ENCODE measurements around the gene HNRNPC.
"Not testable (repeated sequence)": the region's sequence is repeated elsewhere in the genome, so short reads cannot be mapped to it uniquely, and the experiment has no call there.

Gene HNRNPC

GRCh38 chr14:21279783-21280182 lies 10.5 kb upstream of the HNRNPC start, which contains the start of gene RPGRIP1:
RPGRIP1 (plus strand) TSS chr14:21280083; CDS start chr14:21287977, 7,894 bp downstream.
- Histone ChIP-seq H3K27me3 (ENCODE audit: insufficient read depth, low read length, poor library complexity) (no peaks in the 10 kb centered on the region), H3K27ac (ENCODE audit: low read length) (no peak within 1 kb of the TSS), H4K20me1 (ENCODE audit: insufficient read depth, low read length) (no peaks in the 10 kb centered on the region), H2AFZ (ENCODE audit: low read depth, low read length) (no peak within 1 kb of the TSS), H3K4me3 (ENCODE audit: low read depth in 1 of 2, low read length in 2 of 2) (no peak within 1 kb of the TSS), H3K9ac (ENCODE audit: low read depth, low read length) (no peak within 1 kb of the TSS), H3K36me3 (ENCODE audit: insufficient read depth, low read length) (no peaks in the 10 kb centered on the region), H3K4me1 (ENCODE audit: insufficient read depth, low read length) (peaks cover 21% of the 10 kb centered on the region), H3K9me3 (ENCODE audit: insufficient read depth, low read length, severe bottlenecking) (no peaks in the 10 kb centered on the region), H3K79me2 (ENCODE audit: insufficient read depth, low read length) (no peaks in the 10 kb centered on the region), H3K4me2 (ENCODE audit: insufficient read depth, low read length) (no peak within 1 kb of the TSS)
- ATAC-seq (ENCODE audit: insufficient read depth, low read depth), result no peak
- TF ChIP-seq CTCF (IDR thresholded peaks at IDR 0.05; ENCODE audit: borderline replicate concordance, extremely low read depth, low read length, poor library complexity, severe bottlenecking) (no peak), EZH2 (IDR thresholded peaks at IDR 0.05; ENCODE audit: borderline replicate concordance, low read depth, low read length, severe bottlenecking) (no peak)
- no peak for DNase-seq

- Histone ChIP-seq H3K4me3 (ENCODE audit: low read depth in 1 of 2, low read length in 2 of 2) (no peak overlapping the region), H3K79me2 (ENCODE audit: insufficient read depth, low read length) (no peaks in the 10 kb centered on the region), H3K9me3 (ENCODE audit: insufficient read depth, low read length, severe bottlenecking) (no peaks in the 10 kb centered on the region), H3K4me2 (ENCODE audit: insufficient read depth, low read length) (no peak overlapping the region), H3K4me1 (ENCODE audit: insufficient read depth, low read length) (peaks cover 26% of the 10 kb centered on the region), H3K36me3 (ENCODE audit: insufficient read depth, low read length) (no peaks in the 10 kb centered on the region), H3K9ac (ENCODE audit: low read depth, low read length) (no peak overlapping the region), H3K27ac (ENCODE audit: low read length) (no peak overlapping the region), H4K20me1 (ENCODE audit: insufficient read depth, low read length) (no peaks in the 10 kb centered on the region), H3K27me3 (ENCODE audit: insufficient read depth, low read length, poor library complexity) (no peaks in the 10 kb centered on the region), H2AFZ (ENCODE audit: low read depth, low read length) (no peak overlapping the region)
- no peak for DNase-seq
- TF ChIP-seq CTCF (IDR thresholded peaks at IDR 0.05; ENCODE audit: borderline replicate concordance, extremely low read depth, low read length, poor library complexity, severe bottlenecking) (no peak), EZH2 (IDR thresholded peaks at IDR 0.05; ENCODE audit: borderline replicate concordance, low read depth, low read length, severe bottlenecking) (no peak)
- ATAC-seq (ENCODE audit: insufficient read depth, low read depth), result no peak
These were observed 9.4 kb upstream of the HNRNPC start for GRCh38 chr14:21278632-21279031.

- H3K4me2 ChIP-seq (ENCODE audit: insufficient read depth, low read length), result peak overlapping the region; percentile 13; the same call in 1 of the 2 replicates
- H4K20me1 ChIP-seq (ENCODE audit: insufficient read depth, low read length), result no peaks in the 10 kb centered on the region
- peak overlapping the region; percentile 57 for H2AFZ ChIP-seq (ENCODE audit: low read depth, low read length)
- H3K27ac ChIP-seq (ENCODE audit: low read length), result peak overlapping the region; percentile 74
- ATAC-seq (ENCODE audit: insufficient read depth, low read depth) (peak; percentile 76), DNase-seq (no peak)
- no peaks in the 10 kb centered on the region for H3K36me3 ChIP-seq (ENCODE audit: insufficient read depth, low read length)
- H3K79me2 ChIP-seq (ENCODE audit: insufficient read depth, low read length), result peaks cover 4% of the 10 kb centered on the region; the same call in 1 of the 2 replicates
- no peaks in the 10 kb centered on the region for H3K9me3 ChIP-seq (ENCODE audit: insufficient read depth, low read length, severe bottlenecking)
- no peak overlapping the region for H3K4me3 ChIP-seq (ENCODE audit: low read depth in 1 of 2, low read length in 2 of 2)
- no peaks in the 10 kb centered on the region for H3K27me3 ChIP-seq (ENCODE audit: insufficient read depth, low read length, poor library complexity)
- TF ChIP-seq CTCF (IDR thresholded peaks at IDR 0.05; ENCODE audit: borderline replicate concordance, extremely low read depth, low read length, poor library complexity, severe bottlenecking) (no peak), EZH2 (IDR thresholded peaks at IDR 0.05; ENCODE audit: borderline replicate concordance, low read depth, low read length, severe bottlenecking) (no peak)
- peak overlapping the region; percentile 41 for H3K9ac ChIP-seq (ENCODE audit: low read depth, low read length)
- peaks cover 30% of the 10 kb centered on the region for H3K4me1 ChIP-seq (ENCODE audit: insufficient read depth, low read length)
These were observed 6.1 kb upstream of the HNRNPC start for GRCh38 chr14:21275261-21275858.

- not testable (repeated sequence) for H3K27ac ChIP-seq (ENCODE audit: low read length)
These were observed 3.4 kb upstream of the HNRNPC start for GRCh38 chr14:21272661-21273060.

More at GRCh38 chr14:21272661-21273060, 3.4 kb upstream of the HNRNPC start:
- H3K4me3 ChIP-seq (ENCODE audit: low read depth in 1 of 2, low read length in 2 of 2); H2AFZ ChIP-seq (ENCODE audit: low read depth, low read length); ATAC-seq (ENCODE audit: insufficient read depth, low read depth); H3K9me3 ChIP-seq (ENCODE audit: insufficient read depth, low read length, severe bottlenecking); H3K9ac ChIP-seq (ENCODE audit: low read depth, low read length); H3K27me3 ChIP-seq (ENCODE audit: insufficient read depth, low read length, poor library complexity); DNase-seq; H3K4me2 ChIP-seq (ENCODE audit: insufficient read depth, low read length): not testable (repeated sequence)
- peaks cover 23% of the 10 kb centered on the region for H3K79me2 ChIP-seq (ENCODE audit: insufficient read depth, low read length)
- H3K4me1 ChIP-seq (ENCODE audit: insufficient read depth, low read length), result peaks cover 42% of the 10 kb centered on the region
- peaks cover 13% of the 10 kb centered on the region for H4K20me1 ChIP-seq (ENCODE audit: insufficient read depth, low read length)
- H3K36me3 ChIP-seq (ENCODE audit: insufficient read depth, low read length), result peaks cover 13% of the 10 kb centered on the region

Data from DND-41 (cell line).